Testis (tissue), 3 donors: Measurements from ENCODE around the gene ENDOV. TPM values are rescaled to one million over a fixed set of nuclear protein-coding genes. Genes with fewer than 3 reads are reported as not detected.

Experiments used
- DNase-seq: peaks from one replicate; pipeline ENCODE4 v3.0.0-alpha.2; 2019
- H3K27ac ChIP-seq, 2 donors: fragments of 200-600 bp; sonication (generic); one replicate each; pipeline ENCODE4 v1.5.1; 2019
- H3K27me3 ChIP-seq: fragments of 200-600 bp; sonication (generic); one replicate; pipeline ENCODE4 v1.5.1; 2019
- H3K36me3 ChIP-seq: fragments of 200-600 bp; sonication (generic); one replicate; pipeline ENCODE4 v1.5.1; 2017; ENCODE audit warnings: low read depth; ENCODE audit errors: missing control alignments
- H3K4me1 ChIP-seq: fragments of 200-600 bp; sonication (generic); one replicate; pipeline ENCODE4 v1.5.1; 2019
- H3K4me3 ChIP-seq, 2 donors: fragments of 200-600 bp; sonication (generic); one replicate each; pipeline ENCODE4 v1.5.1; 2017 to 2019
- H3K9me3 ChIP-seq: fragments of 200-600 bp; sonication (generic); one replicate; pipeline ENCODE4 v1.5.1; 2017
- POLR2A ChIP-seq: fragments of 450-650 bp; IDR thresholded peaks from one replicate; pipeline ENCODE4 v1.6.1; 2017; ENCODE audit warnings: antibody characterized with exemption, mild to moderate bottlenecking, moderate library complexity
- WGBS, 2 donors: methylation state at CpG; one replicate each; pipeline ENCODE4 v1.1.5; 2018; 5-methylcytosine and 5-hydroxymethylcytosine counted together
- intact Hi-C: fragments of 100-400 bp; cut with DNase I; formaldehyde crosslinking; loops from one replicate; pipeline ENCODE4 v1.15.1; 2023; ENCODE audit warnings: low total_unique reads
- polyA plus RNA-seq: library from polyadenylated mRNA; stranded (reverse); fragments of 350-450 nt; fragmentation: Illumina TruSeq; extraction: RNeasy Lipid Tissue Mini Kit (QIAGEN cat#74804); gene quantifications from one replicate; pipeline ENCODE4 v1.2.3, GENCODE V29; 2014; ENCODE audit warnings: low read depth, low replicate concordance; ENCODE audit not compliant: insufficient read depth
- total RNA-seq, 2 donors: library from RNA; depleted of rRNA; stranded (reverse); fragments of >200 nt; gene quantifications; one replicate each; pipeline ENCODE4 v1.2.3, GENCODE V29; 2016
- TF ChIP-seq, protein P1 (sequence below), 3 experiments: fragments of 450-650 bp in 2 of 3; fragments of 200-600 bp in 1 of 3; sonication (generic) in 1 of 3; IDR thresholded peaks; one replicate each; pipeline ENCODE4 v1.5.1; 2016 to 2019; ENCODE audit warnings: antibody characterized with exemption in 3 of 3, mild to moderate bottlenecking in 2 of 3, moderate library complexity in 1 of 3

ENDOV gene
- total and polyA plus RNA-seq, 3 donors from 2014 or later = 41.4 to 63.9 (median 55.2) TPM

GRCh38 chr17:80482058-80482318 is 67.0 kb downstream of the ENDOV start:
- intact Hi-C loops = no loop called here
- DNase-seq = no peak
- no peaks in the 10 kb centered on the region for H3K9me3 ChIP-seq
- H3K27ac ChIP-seq = no peak overlapping the region
- TF ChIP-seq POLR2A = no peak
- TF ChIP-seq, protein P1, sequence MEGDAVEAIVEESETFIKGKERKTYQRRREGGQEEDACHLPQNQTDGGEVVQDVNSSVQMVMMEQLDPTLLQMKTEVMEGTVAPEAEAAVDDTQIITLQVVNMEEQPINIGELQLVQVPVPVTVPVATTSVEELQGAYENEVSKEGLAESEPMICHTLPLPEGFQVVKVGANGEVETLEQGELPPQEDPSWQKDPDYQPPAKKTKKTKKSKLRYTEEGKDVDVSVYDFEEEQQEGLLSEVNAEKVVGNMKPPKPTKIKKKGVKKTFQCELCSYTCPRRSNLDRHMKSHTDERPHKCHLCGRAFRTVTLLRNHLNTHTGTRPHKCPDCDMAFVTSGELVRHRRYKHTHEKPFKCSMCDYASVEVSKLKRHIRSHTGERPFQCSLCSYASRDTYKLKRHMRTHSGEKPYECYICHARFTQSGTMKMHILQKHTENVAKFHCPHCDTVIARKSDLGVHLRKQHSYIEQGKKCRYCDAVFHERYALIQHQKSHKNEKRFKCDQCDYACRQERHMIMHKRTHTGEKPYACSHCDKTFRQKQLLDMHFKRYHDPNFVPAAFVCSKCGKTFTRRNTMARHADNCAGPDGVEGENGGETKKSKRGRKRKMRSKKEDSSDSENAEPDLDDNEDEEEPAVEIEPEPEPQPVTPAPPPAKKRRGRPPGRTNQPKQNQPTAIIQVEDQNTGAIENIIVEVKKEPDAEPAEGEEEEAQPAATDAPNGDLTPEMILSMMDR (IDR thresholded peaks at IDR 0.05) = no peak
- H3K36me3 ChIP-seq = no peaks in the 10 kb centered on the region
- no peak overlapping the region for H3K4me3 ChIP-seq
- H3K27me3 ChIP-seq = no peaks in the 10 kb centered on the region
- 91% methylated on average over 4 of the region's 4 CpGs; no CpG with 5 or more reads in 1 of the 2 donors for WGBS, 2 donors
- H3K4me1 ChIP-seq = peaks cover 22% of the 10 kb centered on the region

DNA sequence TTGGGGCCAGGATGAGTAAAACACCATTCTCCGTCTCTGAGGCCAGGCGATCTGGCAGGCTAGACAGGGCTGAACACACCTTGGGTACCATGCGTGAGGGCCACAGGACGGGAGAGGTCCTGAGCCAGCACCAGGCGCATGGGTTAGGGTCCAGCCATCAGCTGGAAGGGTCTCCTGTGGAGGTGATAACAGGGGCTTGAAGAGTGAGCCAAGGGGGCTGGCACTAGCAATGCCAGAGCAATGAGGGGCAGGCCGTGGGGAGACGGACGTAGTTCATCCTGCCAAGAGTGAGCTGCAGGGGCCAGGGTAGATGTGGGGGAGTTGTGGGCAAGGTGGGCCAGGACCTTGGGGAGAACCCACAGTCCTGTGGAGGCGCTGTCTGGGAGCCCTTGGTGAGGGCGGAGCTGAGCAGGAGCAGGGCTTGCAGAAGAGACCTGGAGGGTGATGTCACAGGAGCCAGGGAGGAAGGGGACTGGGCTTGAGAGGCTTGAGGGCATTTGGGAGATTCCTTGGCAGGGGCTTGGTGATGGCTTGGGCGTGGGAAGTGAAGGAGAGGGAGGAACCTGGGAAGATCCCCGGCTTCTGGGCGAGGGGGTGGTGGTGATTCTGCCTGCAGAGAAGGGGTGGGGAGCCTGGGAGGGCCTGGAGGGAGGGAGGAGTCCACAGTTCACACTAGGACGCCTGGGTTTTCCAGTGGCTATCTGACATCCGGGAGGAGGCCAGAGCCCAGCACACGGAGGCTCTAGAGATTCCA is 67.8 kb downstream of the ENDOV start:
- TF ChIP-seq POLR2A = no peak
- TF ChIP-seq, protein P1 (IDR thresholded peaks at IDR 0.05) = no peak
- H3K4me3 ChIP-seq = no peak overlapping the region
- H3K9me3 ChIP-seq = no peaks in the 10 kb centered on the region
- H3K4me1 ChIP-seq = peaks cover 15% of the 10 kb centered on the region
- 77 to 79% methylated on average over 14 to 16 of the region's 16 CpGs for whole genome bisulfite sequencing, 2 donors
- no peaks in the 10 kb centered on the region for H3K36me3 ChIP-seq
- DNase-seq = no peak
- H3K27me3 ChIP-seq = no peaks in the 10 kb centered on the region
- intact Hi-C loops = no loop called here
- no peak overlapping the region for H3K27ac ChIP-seq

DNA sequence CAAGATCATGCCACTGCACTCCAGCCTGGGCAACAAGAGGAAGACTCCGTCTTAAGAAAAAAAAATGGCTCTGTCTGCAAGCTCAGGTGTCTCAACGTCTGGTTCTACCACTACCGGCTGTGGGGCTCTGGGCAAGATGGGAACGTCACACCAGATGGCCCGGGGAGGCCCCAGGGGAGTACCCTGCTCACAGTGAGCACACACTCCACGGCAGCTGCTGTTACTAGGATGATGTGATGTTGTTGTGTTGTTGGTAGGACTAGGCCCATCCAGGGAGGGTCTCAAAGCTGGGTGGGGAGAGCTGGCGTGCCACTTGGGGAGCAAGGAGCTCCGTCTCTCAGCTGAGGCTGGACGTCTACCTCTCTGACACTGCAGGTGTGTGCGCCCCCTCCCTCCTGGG is 70.9 kb downstream of the ENDOV start:
- DNase-seq = no peak
- Histone ChIP-seq H3K27ac (no peak overlapping the region), H3K36me3 (no peaks in the 10 kb centered on the region), H3K4me3 (no peak overlapping the region), H3K4me1 (peaks cover 8% of the 10 kb centered on the region), H3K27me3 (no peaks in the 10 kb centered on the region), H3K9me3 (no peaks in the 10 kb centered on the region)
- WGBS, 2 donors = 89 to 90% methylated on average over 10 of the region's 10 CpGs
- TF ChIP-seq, protein P1 (IDR thresholded peaks at IDR 0.05) = no peak
- TF ChIP-seq POLR2A = no peak
- intact Hi-C loops = no loop called here

DNA sequence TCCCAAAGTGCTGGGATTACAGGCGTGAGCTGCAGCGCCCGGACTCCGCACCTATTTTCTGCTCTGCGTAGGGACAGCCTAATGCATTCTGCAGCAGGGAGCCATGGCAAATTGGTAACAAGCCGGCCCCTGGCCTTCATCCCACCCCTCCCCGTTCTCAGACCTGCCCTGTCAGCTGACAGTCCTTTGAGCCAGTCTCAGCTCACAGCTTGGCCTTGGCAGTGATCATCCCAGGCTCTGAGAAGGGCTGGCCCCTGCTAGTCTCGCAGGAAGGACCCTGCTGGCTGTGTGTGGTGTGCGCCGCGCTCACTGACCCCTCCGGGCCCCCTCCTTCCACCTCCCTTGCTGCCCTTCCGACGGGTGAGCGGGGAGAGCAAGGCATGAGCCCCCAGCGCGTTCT is 71.7 kb downstream of the ENDOV start:
- Histone ChIP-seq H3K36me3 (no peaks in the 10 kb centered on the region), H3K4me1 (peaks cover 2% of the 10 kb centered on the region), H3K27me3 (no peaks in the 10 kb centered on the region), H3K27ac (no peak overlapping the region), H3K4me3 (no peak overlapping the region), H3K9me3 (no peaks in the 10 kb centered on the region)
- intact Hi-C loops = no loop called here
- WGBS, 2 donors = 61 to 66% methylated on average over 11 to 17 of the region's 17 CpGs
- DNase-seq = no peak
- TF ChIP-seq, protein P1 (IDR thresholded peaks at IDR 0.05) = no peak
- no peak for TF ChIP-seq POLR2A

DNA sequence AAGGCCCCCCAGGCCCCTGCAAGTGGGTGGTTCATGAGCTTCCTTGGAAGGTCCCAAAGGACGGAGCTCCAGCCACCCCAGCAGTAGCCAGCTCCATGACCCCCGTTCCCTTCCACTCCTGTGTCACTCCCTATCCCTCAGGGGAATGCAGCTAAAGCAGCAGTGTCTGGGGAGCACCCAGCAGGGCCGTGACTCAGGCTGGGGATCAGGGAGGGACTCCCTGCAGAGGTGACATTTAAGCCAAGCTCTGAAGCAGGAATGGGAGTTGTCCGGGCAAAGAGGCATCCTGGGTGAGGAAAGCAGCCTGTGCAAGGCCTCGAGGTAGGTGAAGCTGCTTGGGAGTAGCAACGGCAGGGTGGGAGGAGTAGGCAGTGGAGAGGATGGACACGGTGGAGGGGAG is 72.5 kb downstream of the ENDOV start:
- Histone ChIP-seq H3K4me3 (no peak overlapping the region), H3K36me3 (no peaks in the 10 kb centered on the region), H3K27ac (no peak overlapping the region), H3K9me3 (no peaks in the 10 kb centered on the region), H3K27me3 (no peaks in the 10 kb centered on the region), H3K4me1 (no peaks in the 10 kb centered on the region)
- TF ChIP-seq POLR2A = no peak
- TF ChIP-seq, protein P1 (IDR thresholded peaks at IDR 0.05) = no peak
- no peak for DNase-seq
- intact Hi-C loops = no loop called here
- WGBS, 2 donors = 54 to 77% methylated on average over 4 to 7 of the region's 7 CpGs
